B cell (primary cell): ENCODE measurements around the gene ALDH1L2. TPM values are rescaled to one million over a fixed set of nuclear protein-coding genes. Genes with fewer than 3 reads are reported as not detected.

Experiments used
- ATAC-seq: fragments of 200-7000 bp; cut with Tn5 transposase; one replicate; pipeline ENCODE4 v1.10.0; 2021; ENCODE audit warnings: low read depth, mild to moderate bottlenecking, moderate number of reproducible peaks, moderate library complexity
- CTCF ChIA-PET: fragments of 350-600 bp; sonication (Branson Sonifier 250); formaldehyde crosslinking; loops from one replicate; lab custom pipeline; 2021; ENCODE audit warnings: antibody characterized with exemption, inconsistent platforms; lab: Charles Lee
- POLR2A ChIA-PET: fragments of 350-600 bp; sonication (Branson Sonifier 250); formaldehyde crosslinking; loops from one replicate; lab custom pipeline; 2021; ENCODE audit warnings: antibody characterized with exemption; lab: Charles Lee
- DNase-seq: peaks from one replicate; pipeline ENCODE4 v3.0.0; 2013
- H2AFZ ChIP-seq: 2 replicates; pipeline ENCODE4 v1.6.1; 2012; ENCODE audit warnings: mild to moderate bottlenecking, low read depth, low read length; ENCODE audit not compliant: insufficient read depth, poor library complexity, severe bottlenecking
- H3K27ac ChIP-seq, 2 donors: 1 replicate in 1 of 2; 2 replicates in 1 of 2; pipeline ENCODE4 v1.5.1; 2012 to 2013; ENCODE audit warnings: low read length in 2 of 2, mild to moderate bottlenecking in 2 of 2, moderate library complexity in 1 of 2
- H3K27me3 ChIP-seq, 4 experiments: fragments of 200-600 bp in 1 of 4; sonication (generic) in 1 of 4; replicated peaks in 1 of 4; 1 replicate in 2 of 4; 2 replicates in 2 of 4; pipeline versions ENCODE4 v1.6.1 to v1.7.0; 2013 to 2016; ENCODE audit warnings: low read length in 3 of 4, mild to moderate bottlenecking in 2 of 4, mixed read lengths in 1 of 4, moderate library complexity in 1 of 4; ENCODE audit not compliant: insufficient read depth in 4 of 4, control insufficient read depth in 3 of 4; ENCODE audit errors: control extremely low read depth in 1 of 4
- H3K36me3 ChIP-seq, 2 experiments: replicated peaks in 1 of 2; 1 replicate in 1 of 2; 2 replicates in 1 of 2; pipeline versions ENCODE4 v1.6.1 to v1.7.1; 2013; ENCODE audit warnings: low read length in 1 of 2; ENCODE audit not compliant: insufficient read depth in 2 of 2, control insufficient read depth in 1 of 2; ENCODE audit errors: control extremely low read depth in 1 of 2, extremely low read depth in 1 of 2
- H3K4me1 ChIP-seq, 2 donors: fragments of 200-600 bp in 1 of 2; sonication (generic) in 1 of 2; 1 replicate in 1 of 2; 2 replicates in 1 of 2; pipeline versions ENCODE4 v1.5.1 to v1.6.1; 2013 to 2017; ENCODE audit warnings: low read length in 2 of 2; ENCODE audit not compliant: control insufficient read depth in 2 of 2, insufficient read depth in 2 of 2
- H3K4me2 ChIP-seq: replicated peaks from 2 replicates; pipeline ENCODE3; 2012; ENCODE audit warnings: mild to moderate bottlenecking, low read depth, low read length; ENCODE audit not compliant: poor library complexity, severe bottlenecking
- H3K4me3 ChIP-seq, 5 experiments: fragments of 200-600 bp in 1 of 5; sonication (generic) in 1 of 5; 1 replicate in 3 of 5; 2 replicates in 2 of 5; pipeline versions ENCODE4 v1.5.1 to v1.7.0; 2011 to 2016; ENCODE audit warnings: low read length in 4 of 5, mild to moderate bottlenecking in 4 of 5, low read depth in 2 of 5, control low read depth in 1 of 5, moderate library complexity in 1 of 5; ENCODE audit not compliant: insufficient read depth in 1 of 5; ENCODE audit errors: control extremely low read depth in 1 of 5, extremely low read depth in 1 of 5
- H3K79me2 ChIP-seq: fragments of 200-600 bp; sonication (generic); one replicate; pipeline ENCODE4 v1.6.0; 2016; ENCODE audit warnings: low read length; ENCODE audit not compliant: control insufficient read depth, insufficient read depth
- H3K9ac ChIP-seq: fragments of 200-600 bp; sonication (generic); 2 replicates; pipeline ENCODE4 v1.6.1; 2017; ENCODE audit warnings: mild to moderate bottlenecking, low read length, moderate library complexity
- H3K9me3 ChIP-seq, 3 donors: one replicate each; pipeline versions ENCODE4 v1.6.1 to v1.7.1; 2013; ENCODE audit warnings: low read length in 2 of 3; ENCODE audit not compliant: control insufficient read depth in 2 of 3, insufficient read depth in 1 of 3; ENCODE audit errors: control extremely low read depth in 1 of 3
- H4K20me1 ChIP-seq: 2 replicates; pipeline ENCODE4 v1.6.0; 2012; ENCODE audit warnings: mild to moderate bottlenecking, low read length; ENCODE audit not compliant: insufficient read depth, control insufficient read depth, poor library complexity, severe bottlenecking
- H3K27ac Mint-ChIP-seq: one replicate; pipeline ENCODE4 v1.8.0; 2021; ENCODE audit warnings: mixed read lengths
- H3K27me3 Mint-ChIP-seq: one replicate; pipeline ENCODE4 v1.8.0; 2021; ENCODE audit warnings: mixed read lengths
- H3K4me1 Mint-ChIP-seq: one replicate; pipeline ENCODE4 v1.8.0; 2021; ENCODE audit warnings: mixed read lengths
- H3K4me3 Mint-ChIP-seq: one replicate; pipeline ENCODE4 v1.8.0; 2021; ENCODE audit warnings: mixed read lengths
- H3K9me3 Mint-ChIP-seq: one replicate; pipeline ENCODE4 v1.8.0; 2022; ENCODE audit warnings: mixed read lengths; ENCODE audit not compliant: insufficient read depth
- CTCF ChIP-seq: fragments of 200-600 bp; IDR thresholded peaks from one replicate; pipeline ENCODE4 v1.8.0; 2022; ENCODE audit warnings: antibody characterized with exemption, mild to moderate bottlenecking
- EZH2 ChIP-seq: IDR thresholded peaks from 2 replicates; pipeline ENCODE4 v1.6.1; 2012; ENCODE audit warnings: borderline replicate concordance, low read depth, mild to moderate bottlenecking, moderate library complexity, low read length; ENCODE audit not compliant: insufficient read depth, poor library complexity, severe bottlenecking
- WGBS: methylation state at CpG from one replicate; pipeline ENCODE4 v1.1.5; 2013; ENCODE audit warnings: missing lambda C conversion rate; ENCODE audit not compliant: insufficient coverage; 5-methylcytosine and 5-hydroxymethylcytosine counted together
- intact Hi-C: fragments of 100-400 bp; cut with micrococcal nuclease; formaldehyde crosslinking; loops from one replicate; pipeline ENCODE4 v1.10.0; 2022
- polyA plus RNA-seq: library from polyadenylated mRNA; depleted of rRNA; stranded (reverse); fragments of >200 nt; gene quantifications from 2 replicates; pipeline ENCODE4 v1.2.3, GENCODE V29; 2012
- total RNA-seq, 2 donors: library from RNA; stranded (reverse); fragments of 120-200 nt in 1 of 2; gene quantifications; 1 replicate in 1 of 2; 2 replicates in 1 of 2; pipeline versions ENCODE4 v1.2.3 to v1.2.4, GENCODE V29; 2013 to 2022

Gene ALDH1L2
- total and polyA plus RNA-seq, 2 donors (not counting 1 experiment from before 2014, with no cell fraction given) = 0.04 to 0.32 TPM

GRCh38 chr12:104998423-104999346, 85.6 kb downstream of the ALDH1L2 start:
- Mint-ChIP-seq H3K4me1 (no peaks in the 10 kb centered on the region), H3K27me3 (no peaks in the 10 kb centered on the region), H3K9me3 (peaks cover 7% of the 10 kb centered on the region), H3K27ac (no peak overlapping the region), H3K4me3 (no peak overlapping the region)
- H3K4me2 ChIP-seq = no peak overlapping the region
- H3K27ac ChIP-seq = no peak overlapping the region
- H4K20me1 ChIP-seq = no peaks in the 10 kb centered on the region
- no peaks in the 10 kb centered on the region for H3K4me1 ChIP-seq
- H3K79me2 ChIP-seq = peaks cover 9% of the 10 kb centered on the region
- 91% methylated on average over 15 of the region's 15 CpGs for WGBS
- no peaks in the 10 kb centered on the region for H3K9me3 ChIP-seq
- H3K36me3 ChIP-seq = peaks cover 0 to 61% of the 10 kb centered on the region in 2 experiments
- intact Hi-C loops = no loop called here
- no peaks in the 10 kb centered on the region for H3K27me3 ChIP-seq
- no peak overlapping the region for H3K4me3 ChIP-seq
- no peak for ATAC-seq
- DNase-seq = no peak
- POLR2A ChIA-PET = no interaction called here
- CTCF ChIA-PET = no interaction called here
- no peak overlapping the region for H2AFZ ChIP-seq
- no peak for TF ChIP-seq CTCF
- TF ChIP-seq EZH2 = no peak
- H3K9ac ChIP-seq = no peak overlapping the region

- no peak for ATAC-seq
- Mint-ChIP-seq H3K4me3 (no peak overlapping the region), H3K4me1 (no peaks in the 10 kb centered on the region), H3K9me3 (peaks cover 7% of the 10 kb centered on the region), H3K27me3 (no peaks in the 10 kb centered on the region), H3K27ac (no peak overlapping the region)
- no peak for DNase-seq
- Histone ChIP-seq H3K4me1 (no peaks in the 10 kb centered on the region), H3K4me2 (no peak overlapping the region), H3K4me3 (no peak overlapping the region), H3K27me3 (no peaks in the 10 kb centered on the region), H4K20me1 (no peaks in the 10 kb centered on the region), H3K79me2 (peaks cover 9% of the 10 kb centered on the region), H3K9me3 (no peaks in the 10 kb centered on the region), H3K27ac (no peak overlapping the region), H3K9ac (no peak overlapping the region), H3K36me3 (peaks cover 0 to 62% of the 10 kb centered on the region in 2 experiments), H2AFZ (no peak overlapping the region)
- no CpG with 5 or more reads among the region's 3 CpGs for WGBS
- TF ChIP-seq CTCF = no peak
- TF ChIP-seq EZH2 = no peak
- ChIA-PET POLR2A (no interaction called here), CTCF (no interaction called here)
- intact Hi-C loops = no loop called here
Measured at GRCh38 chr12:104997541-104997940, 86.7 kb downstream of the ALDH1L2 start.
